ENCODE data around the gene HLA-F. TPM values are rescaled to one million over a fixed set of nuclear protein-coding genes. Genes with fewer than 3 reads are reported as not detected.

HLA-F gene
- total and polyA plus RNA-seq, 8 donors, result 15.4 to 197 (median 21.1) TPM

DNA sequence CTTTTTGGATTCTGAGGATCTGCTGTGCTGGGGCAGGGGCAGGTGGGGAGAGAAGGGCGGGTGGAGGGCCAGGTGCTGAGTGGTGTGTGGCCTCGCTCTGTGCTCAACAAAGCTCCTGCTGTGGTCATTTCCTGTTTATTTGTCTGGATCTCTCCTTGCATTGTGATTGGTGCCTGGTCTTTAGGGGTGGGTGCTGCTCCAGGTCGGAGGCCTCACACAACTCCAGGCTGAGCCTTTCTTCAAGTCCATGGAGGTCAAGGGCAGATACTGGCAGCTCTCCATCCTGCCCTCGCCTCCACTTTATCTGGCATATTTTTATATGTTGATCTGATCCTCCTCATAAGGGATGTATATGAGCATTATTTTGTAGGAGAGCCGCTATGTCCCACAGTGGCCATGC lies 36.2 kb downstream of the HLA-F start:
- no peak overlapping the region for H3K4me3 ChIP-seq
- H3K4me1 ChIP-seq, result peaks cover 0 to 6% of the 10 kb centered on the region in 2 donors
- H3K36me3 ChIP-seq, result no peaks in the 10 kb centered on the region
- no peak overlapping the region for H3K27ac ChIP-seq
- no peaks in the 10 kb centered on the region for H3K9me3 ChIP-seq
- intact Hi-C loops (cut with DNase I), result no loop called here
- ATAC-seq, result no peak
- TF ChIP-seq, protein P1, sequence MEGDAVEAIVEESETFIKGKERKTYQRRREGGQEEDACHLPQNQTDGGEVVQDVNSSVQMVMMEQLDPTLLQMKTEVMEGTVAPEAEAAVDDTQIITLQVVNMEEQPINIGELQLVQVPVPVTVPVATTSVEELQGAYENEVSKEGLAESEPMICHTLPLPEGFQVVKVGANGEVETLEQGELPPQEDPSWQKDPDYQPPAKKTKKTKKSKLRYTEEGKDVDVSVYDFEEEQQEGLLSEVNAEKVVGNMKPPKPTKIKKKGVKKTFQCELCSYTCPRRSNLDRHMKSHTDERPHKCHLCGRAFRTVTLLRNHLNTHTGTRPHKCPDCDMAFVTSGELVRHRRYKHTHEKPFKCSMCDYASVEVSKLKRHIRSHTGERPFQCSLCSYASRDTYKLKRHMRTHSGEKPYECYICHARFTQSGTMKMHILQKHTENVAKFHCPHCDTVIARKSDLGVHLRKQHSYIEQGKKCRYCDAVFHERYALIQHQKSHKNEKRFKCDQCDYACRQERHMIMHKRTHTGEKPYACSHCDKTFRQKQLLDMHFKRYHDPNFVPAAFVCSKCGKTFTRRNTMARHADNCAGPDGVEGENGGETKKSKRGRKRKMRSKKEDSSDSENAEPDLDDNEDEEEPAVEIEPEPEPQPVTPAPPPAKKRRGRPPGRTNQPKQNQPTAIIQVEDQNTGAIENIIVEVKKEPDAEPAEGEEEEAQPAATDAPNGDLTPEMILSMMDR (IDR thresholded peaks at IDR 0.05), result no peak
- H3K27me3 ChIP-seq, result peaks cover 0 to 21% of the 10 kb centered on the region in 2 donors
- DNase-seq, result no peak

DNA sequence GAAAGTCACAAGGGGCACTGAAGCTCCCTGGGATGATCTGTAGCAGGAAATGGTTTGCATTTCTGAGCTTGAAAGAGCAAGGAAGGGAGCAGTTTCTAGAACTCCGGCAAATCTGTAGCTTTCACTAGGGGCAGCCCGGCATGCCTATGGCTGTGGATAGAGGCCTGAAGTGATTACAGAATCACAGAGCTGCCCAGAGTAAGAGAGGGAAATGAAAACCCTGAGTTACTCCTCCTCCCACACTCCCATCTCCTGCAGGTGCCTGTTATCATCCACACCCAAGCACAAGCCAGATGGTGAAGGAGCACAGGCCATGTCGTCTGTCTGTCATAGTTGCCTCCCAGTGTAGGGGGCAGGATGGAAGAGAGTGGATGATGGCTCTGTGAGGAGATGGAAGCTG lies 37.1 kb downstream of the HLA-F start:
- no peak for DNase-seq
- H3K4me1 ChIP-seq, result peaks cover 0 to 6% of the 10 kb centered on the region in 2 donors
- ATAC-seq, result no peak
- TF ChIP-seq, protein P1 (IDR thresholded peaks at IDR 0.05), result no peak
- no peak overlapping the region for H3K4me3 ChIP-seq
- intact Hi-C loops (cut with DNase I), result no loop called here
- peaks cover 0 to 12% of the 10 kb centered on the region in 2 donors for H3K27me3 ChIP-seq
- H3K9me3 ChIP-seq, result no peaks in the 10 kb centered on the region
- H3K36me3 ChIP-seq, result no peaks in the 10 kb centered on the region
- no peak overlapping the region for H3K27ac ChIP-seq

DNA sequence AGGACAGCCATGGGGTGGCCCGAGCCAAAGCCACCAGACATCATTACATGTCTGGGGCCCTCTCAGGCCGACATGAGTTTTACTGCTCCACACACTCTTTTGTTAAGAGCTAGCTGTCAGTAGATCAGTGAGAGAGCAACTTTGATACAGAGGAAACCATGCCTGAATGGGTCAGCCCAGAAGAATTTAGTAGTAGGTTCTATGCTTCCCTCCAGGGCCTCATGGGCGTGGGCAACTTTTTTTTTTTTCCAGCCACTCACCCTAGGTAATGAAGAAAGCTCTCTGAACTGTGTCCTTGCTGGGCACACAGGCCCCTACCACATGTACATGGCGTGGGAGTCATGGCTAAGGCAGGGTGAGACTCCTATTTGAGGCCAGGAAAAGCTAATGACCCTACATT lies 38.8 kb downstream of the HLA-F start:
- Histone ChIP-seq H3K4me3 (no peak overlapping the region), H3K27me3 (no peaks in the 10 kb centered on the region), H3K4me1 (peaks cover 0 to 6% of the 10 kb centered on the region in 2 donors), H3K9me3 (no peaks in the 10 kb centered on the region), H3K36me3 (no peaks in the 10 kb centered on the region), H3K27ac (no peak overlapping the region)
- intact Hi-C loops (cut with DNase I), result no loop called here
- ATAC-seq, result no peak
- TF ChIP-seq, protein P1 (IDR thresholded peaks at IDR 0.05), result no peak
- DNase-seq, result no peak

DNA sequence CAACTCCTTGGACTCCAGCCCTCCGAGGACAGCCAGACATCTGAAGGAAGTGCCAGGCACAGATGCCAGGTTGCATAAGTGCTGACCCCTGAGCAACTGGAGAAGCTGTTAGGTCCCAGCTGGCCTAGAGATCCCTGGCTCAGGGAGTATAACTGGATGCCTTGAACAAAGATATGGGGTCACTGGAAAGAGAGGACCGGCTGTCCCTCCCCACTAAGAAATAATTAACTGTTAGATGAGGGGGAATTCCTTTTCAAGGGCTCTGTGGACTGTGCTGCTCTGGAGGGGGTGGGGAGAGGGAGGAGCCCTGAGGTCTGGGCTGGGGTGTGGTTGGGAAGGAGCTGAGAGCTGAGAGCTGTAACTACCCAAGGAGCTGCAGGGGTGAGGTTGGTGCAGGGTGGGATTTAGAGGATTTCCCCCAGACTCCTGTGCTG lies 39.6 kb downstream of the HLA-F start:
- H3K9me3 ChIP-seq, result no peaks in the 10 kb centered on the region
- peak; percentile 51 for ATAC-seq
- H3K27ac ChIP-seq, result no peak overlapping the region
- intact Hi-C loops (cut with DNase I), result no loop called here
- DNase-seq, result peak in 2 of 4 donors; percentile 17 to 67
- no peak overlapping the region for H3K4me3 ChIP-seq
- TF ChIP-seq, protein P1 (IDR thresholded peaks at IDR 0.05), result no peak
- H3K36me3 ChIP-seq, result no peaks in the 10 kb centered on the region
- no peaks in the 10 kb centered on the region for H3K27me3 ChIP-seq
- H3K4me1 ChIP-seq, result peaks cover 0 to 6% of the 10 kb centered on the region in 2 donors

DNA sequence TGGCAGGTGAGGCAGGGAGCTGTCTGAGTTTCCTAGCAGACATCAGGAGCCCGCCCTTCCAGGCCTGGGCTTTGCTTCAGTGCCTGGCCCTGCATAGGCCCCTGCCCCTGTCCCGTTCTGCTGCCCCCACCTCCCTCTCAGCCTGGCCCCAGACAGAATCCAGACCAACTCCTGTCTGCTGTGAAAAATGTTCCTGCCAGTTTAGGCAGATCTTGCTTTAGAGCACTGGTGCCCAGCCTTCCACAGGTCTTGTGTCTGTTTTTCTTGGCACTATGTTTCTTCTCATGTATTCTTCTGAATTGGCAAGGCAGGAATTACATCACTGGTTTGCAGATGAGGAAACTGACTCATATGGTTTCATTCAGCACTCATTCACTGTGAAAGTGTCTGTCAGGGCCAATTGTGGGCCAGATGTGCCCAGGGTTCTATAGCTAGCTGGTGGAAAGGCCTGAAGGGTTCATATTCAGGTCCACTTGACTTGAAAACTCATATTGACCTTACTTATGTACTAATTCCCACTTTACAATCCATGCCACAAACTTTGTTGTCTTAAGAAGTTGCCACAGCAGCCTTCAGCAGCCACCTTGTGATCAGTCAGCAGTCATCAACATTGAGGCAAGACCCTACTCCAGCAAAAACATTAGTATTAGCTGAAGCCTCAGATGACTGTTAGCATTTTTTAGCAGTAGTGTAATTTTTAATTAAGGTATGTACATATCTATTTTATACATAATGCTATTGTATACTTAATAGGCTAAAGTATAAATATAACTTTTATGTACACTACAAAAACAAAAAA lies 40.5 kb downstream of the HLA-F start:
- TF ChIP-seq, protein P1 (IDR thresholded peaks at IDR 0.05), result no peak
- DNase-seq (no peak), ATAC-seq (peak; percentile 53)
- H3K4me3 ChIP-seq, result no peak overlapping the region
- H3K36me3 ChIP-seq, result no peaks in the 10 kb centered on the region
- H3K27ac ChIP-seq, result no peak overlapping the region
- H3K27me3 ChIP-seq, result no peaks in the 10 kb centered on the region
- intact Hi-C loops (cut with DNase I), result no loop called here
- H3K4me1 ChIP-seq, result peaks cover 0 to 6% of the 10 kb centered on the region in 2 donors
- no peaks in the 10 kb centered on the region for H3K9me3 ChIP-seq
